NCI-H1092 treated with DMSO at 0.1 percent for 48 hours (cell line): ENCODE results near the gene AGAP1.

ENCODE experiments used
- DNase-seq: peaks from one replicate; lab custom pipeline; 2025; lab: John Stamatoyannopoulos, UW

AGAP1 gene

DNA sequence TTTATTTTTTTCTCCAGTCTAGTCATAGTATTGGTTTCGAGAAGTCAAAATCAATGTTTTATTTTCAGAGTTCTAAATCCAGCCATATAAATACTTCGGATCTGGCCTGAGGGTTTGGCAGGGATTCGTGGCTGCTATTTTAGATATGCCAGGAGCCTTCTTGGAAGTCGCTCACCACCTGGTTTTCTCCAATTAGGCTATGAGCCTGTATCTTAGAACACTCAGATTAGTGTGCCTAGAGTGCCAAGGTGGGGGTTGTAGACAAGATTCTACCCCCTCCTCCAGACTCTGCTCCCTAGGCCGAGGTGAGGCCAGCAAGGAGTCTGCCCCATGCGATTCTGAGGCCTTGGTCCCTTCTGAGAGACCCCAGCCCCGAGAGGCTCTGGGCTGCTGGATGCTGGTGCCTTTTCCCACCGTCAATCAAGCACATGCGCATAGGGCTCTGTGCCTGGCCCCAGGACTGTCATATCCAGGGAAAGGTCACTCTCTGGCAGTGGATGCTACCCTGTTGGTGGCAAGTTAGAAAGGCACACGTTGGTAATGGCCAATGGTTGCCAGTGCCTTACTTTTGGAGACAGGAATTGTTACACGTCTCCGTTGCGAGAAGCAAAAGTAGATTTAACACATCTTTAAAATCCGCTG is 197.1 kb downstream of the AGAP1 start:
- no peak for DNase-seq

DNA sequence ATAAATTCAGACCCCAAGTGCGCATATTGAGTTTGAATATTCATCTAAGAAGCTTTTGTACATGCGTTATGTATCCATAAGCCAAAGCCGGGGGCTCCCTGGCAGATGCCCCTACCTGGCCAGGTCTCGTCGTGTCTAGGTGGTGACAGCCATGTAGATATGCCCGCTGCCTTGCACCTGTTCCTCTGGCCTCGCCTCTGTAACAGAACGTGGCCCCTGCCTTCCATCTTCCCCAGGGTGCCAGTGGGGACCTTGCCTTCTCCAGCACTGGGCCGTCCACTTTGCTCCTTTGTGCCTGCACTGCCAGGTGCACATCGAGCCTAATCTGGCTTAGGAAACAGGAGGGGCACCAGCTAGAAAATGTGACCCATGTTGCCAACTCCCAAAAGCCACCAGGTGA is 198.2 kb downstream of the AGAP1 start:
- DNase-seq = no peak

DNA sequence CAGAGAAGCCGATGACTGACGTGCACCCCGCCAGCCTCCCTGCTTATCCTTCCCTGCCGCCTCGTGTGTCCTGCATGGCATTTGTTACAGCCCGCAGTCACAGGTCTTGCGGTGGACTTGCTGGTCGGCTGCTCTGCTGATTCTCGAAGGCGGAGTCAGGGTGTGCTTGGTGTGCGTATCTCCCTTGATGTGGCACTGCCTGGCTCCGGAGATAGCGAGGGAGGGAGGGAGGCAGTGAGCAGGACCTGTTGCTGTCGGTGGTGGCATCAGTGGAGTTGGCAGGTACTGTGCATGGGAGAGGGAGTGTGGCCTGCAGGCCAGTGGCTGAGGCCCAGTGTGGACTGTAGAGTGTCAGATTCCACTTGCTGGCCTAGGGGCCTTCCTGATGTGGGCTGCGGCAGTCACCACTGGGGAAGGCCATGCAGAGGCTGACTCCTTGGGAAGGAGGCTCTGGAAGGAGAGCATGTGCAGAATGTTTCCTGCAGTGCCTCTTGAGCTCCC is 198.9 kb downstream of the AGAP1 start:
- DNase-seq = no peak

DNA sequence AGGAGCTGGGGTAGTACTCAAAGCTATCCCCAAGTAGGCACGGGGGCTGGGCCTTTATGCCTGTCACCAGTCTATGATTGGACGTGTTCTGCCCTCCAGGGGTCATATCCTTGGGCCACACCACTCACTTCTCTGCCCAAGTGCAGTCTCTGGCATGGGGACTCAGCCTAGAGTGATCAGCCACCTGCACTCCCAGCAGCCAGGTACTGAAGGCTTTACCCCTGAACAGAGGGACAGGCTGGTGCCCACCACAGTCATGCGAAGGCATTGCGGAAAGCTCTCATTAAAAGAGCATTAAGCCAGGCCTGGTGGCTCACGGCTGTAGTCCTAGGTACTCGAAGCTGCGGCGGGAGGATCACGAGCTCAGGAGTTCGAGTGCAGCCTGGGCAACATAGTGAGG is 199.4 kb downstream of the AGAP1 start:
- no peak for DNase-seq

DNA sequence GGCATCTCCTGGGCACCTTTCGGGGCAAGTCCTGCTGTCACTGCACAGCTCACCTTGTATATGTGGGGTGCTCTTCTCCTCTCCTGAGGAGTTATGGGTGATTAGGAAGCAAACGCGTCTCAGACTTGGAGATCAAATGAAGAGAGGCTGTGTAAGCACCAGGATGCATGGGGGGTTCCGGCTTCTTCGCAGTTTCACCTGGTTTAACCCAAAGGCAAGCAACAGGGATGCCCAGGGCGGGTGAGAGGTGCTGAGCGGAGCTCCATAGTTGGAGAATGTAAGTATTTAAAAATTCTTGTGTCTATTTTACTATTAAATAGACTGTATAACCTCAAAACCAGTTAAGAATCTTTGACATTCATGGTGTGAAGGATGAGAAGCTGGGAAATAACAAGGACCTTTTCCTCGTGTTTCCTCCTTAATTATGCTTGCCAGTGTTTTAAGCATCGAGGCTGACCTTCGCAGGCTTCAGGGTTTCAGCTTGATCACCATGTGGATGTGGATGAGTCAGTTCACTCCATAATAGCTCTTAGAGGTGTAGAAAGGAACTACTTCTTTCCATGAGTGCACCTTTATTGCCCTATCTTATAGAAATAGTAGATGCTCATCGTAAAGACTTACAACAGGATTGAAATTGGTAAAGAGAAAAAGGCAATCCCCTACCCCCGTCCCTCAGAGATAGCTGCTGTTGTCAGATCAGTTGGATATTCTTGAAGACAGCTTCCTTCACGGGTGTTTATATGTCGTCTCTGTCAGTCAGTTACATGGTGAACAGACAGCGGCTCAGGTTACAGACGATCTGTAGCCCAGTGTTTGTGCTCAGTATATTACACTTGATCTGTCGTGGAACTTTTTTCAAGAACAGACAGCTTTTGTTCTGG is 201.1 kb downstream of the AGAP1 start:
- no peak for DNase-seq

DNA sequence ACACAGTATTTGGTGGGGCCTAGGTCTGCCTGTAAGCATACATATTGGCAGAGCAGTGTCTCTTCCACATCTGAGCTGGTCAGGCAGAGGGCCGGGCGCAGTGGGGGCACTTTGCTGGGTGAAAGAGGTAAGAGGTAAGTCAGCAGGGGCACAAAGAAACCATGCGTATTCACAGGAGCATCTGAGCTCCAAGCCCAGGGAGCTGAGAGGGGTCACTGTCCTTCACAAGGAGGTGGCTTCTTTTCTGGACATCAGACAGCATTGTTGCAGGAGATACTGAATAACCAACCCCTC is 201.7 kb downstream of the AGAP1 start:
- DNase-seq = no peak

DNA sequence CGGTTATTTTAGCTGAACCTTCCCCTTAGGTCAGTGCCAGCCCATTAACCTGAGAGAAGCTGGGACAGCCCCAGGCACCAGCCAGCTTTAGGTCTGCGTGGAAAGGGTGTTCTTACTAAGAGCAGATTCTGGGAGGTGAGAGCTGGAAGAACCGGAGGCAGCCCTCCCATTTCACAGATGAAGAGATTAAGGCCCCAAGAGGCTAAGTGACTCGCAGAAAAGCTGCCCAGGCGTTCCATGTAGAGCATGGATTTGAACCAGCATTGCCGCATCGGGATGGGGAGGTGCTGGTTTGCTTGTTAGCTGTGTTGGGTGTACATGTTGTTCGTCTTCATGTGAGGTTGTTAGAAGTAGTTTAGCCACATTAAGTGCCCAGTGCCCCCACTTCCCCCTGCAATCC is 203.2 kb downstream of the AGAP1 start:
- no peak for DNase-seq

- no peak for DNase-seq
These were observed 204.2 kb downstream of the AGAP1 start for GRCh38 chr2:235698028-235698427.

DNA sequence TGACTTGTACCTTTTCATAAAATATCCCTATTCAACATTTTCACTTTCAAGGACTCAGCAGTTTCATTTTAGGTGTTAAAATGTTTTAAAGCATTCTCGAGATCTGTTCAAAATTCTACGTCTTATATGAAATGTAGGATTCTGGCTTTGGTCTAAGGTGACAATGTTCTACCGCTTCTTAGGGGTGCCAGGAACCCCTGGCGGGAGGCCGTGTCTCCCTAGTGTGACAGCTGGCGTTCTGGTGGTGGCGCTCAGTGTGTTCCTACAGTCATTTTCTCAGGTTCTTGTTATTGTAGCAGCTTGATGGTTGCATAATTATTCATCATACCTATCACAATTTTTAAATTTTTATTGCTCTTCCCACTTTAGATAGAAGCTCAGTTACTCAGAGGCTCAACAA is 204.6 kb downstream of the AGAP1 start:
- DNase-seq = no peak

DNA sequence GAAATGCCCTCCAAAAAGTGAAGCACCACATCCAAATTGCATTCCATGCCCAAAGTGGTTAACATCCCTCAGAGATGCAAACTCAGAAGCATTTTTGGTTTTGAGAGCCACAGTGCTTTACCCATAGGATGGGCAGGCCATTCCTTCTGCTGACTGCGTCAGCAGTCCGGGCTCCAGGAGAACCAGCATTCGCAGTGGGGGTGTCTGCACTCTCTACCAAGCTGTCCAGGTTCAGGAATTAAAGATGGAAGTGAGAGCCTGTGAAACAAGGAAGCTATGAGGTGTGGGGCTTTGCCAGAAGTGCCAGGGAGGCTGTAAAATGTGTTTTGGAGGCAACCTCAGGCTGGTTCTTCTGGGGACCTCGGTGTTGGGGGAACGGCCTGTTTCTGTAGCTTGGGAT is 205.7 kb downstream of the AGAP1 start:
- DNase-seq = no peak

DNA sequence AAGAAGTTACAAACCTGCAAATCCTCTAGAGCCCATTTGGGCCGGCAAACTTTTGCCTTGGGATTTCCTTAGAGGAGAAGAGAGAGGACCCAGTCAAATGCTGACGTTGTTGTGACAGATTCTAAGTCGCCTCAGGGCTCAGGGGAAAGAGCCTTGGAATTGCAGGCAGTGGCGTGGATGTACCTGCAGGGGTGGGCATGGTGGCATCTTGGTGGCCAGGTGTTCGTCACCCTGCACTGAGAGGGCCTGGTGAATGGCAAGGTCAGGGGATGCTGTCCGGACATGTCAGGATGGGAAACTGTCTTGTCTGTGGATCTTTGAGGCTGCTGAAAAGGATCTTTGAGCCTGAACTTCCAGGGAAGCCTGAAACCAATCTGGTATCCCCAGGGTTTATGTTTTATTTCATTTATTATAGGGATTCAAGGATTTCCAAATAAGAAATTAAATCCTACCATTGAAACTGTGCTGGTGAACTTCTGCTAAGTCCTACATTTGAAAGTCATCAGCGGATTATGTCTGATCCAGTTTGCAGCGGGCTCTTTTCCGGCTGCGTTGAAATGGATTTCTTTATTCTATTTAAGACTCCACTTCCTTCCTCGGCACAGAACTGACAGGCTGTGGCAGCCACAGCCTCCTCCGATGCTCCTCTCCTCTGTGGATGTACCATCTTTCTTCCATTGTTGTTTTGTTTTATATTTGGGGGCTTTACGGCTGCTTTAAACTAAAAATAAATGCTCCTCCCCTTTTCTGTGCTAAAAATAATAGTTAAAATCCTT is 207.6 kb downstream of the AGAP1 start:
- no peak for DNase-seq

GRCh38 chr2:235702186-235702585 is 208.3 kb downstream of the AGAP1 start:
- no peak for DNase-seq

- DNase-seq = no peak
These were observed 210.0 kb downstream of the AGAP1 start for GRCh38 chr2:235703711-235704295.

- no peak for DNase-seq
These were observed 211.5 kb downstream of the AGAP1 start for GRCh38 chr2:235705296-235705695.

DNA sequence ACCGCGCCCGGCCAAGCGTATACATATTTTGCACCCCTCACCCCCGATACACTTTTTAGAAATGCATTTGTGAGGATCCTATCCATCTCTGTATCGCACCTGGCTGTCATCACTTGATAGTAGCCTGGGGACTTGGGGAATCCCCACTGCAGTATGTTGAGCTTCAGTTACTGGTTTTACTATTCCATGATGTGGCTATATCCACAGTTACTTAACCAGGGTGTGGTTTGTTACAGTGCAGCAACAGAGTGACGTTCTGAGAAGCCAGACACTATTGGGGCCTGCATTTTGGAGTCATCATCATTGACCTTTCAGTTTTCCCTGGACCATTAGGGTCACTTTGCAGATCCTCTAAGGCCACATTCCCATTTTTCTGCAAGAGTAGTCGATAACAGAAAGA is 212.7 kb downstream of the AGAP1 start:
- DNase-seq = no peak

GRCh38 chr2:235707411-235708096 is 213.7 kb downstream of the AGAP1 start:
- no peak for DNase-seq

- no peak for DNase-seq
These were observed 215.4 kb downstream of the AGAP1 start for GRCh38 chr2:235709124-235709813.

DNA sequence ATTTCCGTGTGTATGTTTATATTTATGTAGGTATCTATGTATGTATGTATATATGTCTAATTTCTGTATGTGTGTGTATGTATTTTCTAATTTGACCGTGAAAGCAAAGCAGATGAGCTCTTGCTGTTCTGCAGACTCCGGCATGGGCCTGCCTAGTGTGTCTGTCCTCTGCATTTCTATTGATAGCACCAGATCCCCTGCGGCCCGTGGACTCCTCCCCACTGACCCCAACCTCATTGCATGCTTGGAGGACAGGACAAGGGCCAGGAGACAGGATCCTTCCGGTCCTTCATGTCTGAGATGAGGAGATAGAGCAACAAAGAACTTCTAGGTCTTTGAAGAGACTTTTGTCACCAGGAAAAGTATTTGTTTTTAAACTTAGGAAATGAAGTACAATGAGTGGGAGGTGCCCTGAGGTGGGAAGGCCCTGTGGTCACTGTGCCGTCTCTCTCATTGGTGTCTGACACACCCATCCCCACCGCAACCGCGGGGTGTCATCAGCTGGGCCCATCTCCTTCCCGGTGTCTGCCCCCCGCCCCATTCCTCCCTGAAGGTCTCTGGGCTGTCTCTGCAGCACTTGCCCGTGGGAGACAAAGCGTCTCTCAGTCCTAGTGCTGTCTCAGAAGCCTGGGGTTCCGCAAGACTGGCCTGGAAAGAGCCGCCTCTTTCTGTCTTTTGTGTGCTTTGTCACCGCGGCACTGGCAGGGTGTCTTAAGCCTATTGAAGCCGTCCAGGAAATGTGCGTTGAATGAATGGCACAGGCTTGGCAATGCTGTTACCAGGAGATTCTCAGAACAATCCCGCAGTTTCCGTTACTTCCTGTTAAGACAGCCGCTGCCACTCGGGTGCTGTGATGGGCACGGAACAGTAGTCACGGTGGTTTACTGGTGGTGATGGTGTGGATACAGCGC is 216.4 kb downstream of the AGAP1 start:
- no peak for DNase-seq

- no peak for DNase-seq
These were observed 217.1 kb downstream of the AGAP1 start for GRCh38 chr2:235710933-235711332.

DNA sequence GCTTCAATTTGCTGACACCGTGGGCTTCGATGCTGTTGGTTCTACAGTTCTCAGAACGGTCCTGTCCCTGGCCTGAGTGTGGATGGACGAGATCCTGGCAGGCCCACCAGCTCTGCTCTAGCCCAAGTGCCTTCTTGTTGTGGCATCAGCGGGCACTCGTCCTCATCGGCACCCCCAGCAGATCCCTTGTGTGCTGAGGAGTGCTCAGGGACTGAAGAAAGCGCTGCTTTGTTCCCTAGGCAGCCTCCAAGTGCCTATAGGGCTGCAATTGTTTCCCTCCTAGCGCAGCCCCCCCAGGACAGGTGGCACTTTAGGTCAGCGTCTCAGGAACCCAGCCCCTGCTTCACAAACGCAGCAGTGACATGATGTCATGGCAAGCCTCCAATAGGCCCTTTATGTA is 217.7 kb downstream of the AGAP1 start:
- DNase-seq = no peak
